OCI-LY7 (cell line): ENCODE data around the gene SRRM2. TPM values are rescaled to one million over a fixed set of nuclear protein-coding genes. Genes with fewer than 3 reads are reported as not detected.

Experiments
- BruUV-seq: library from RNA; stranded (reverse); fragments of 400-500 nt; replicated peaks from 2 replicates; lab custom pipeline; 2021; lab: Mats Ljungman, UMichigan
- CTCF ChIA-PET: fragments of 300-600 bp; sonication (Branson Sonifier 250); formaldehyde crosslinking; loops from one replicate; lab custom pipeline; 2022; ENCODE audit warnings: antibody characterized with exemption; ENCODE audit not compliant: unreplicated experiment; lab: Charles Lee
- POLR2A ChIA-PET: fragments of 300-600 bp; sonication (Branson Sonifier 250); formaldehyde crosslinking; loops from one replicate; lab custom pipeline; 2022; ENCODE audit warnings: antibody characterized with exemption; lab: Charles Lee
- DNase-seq: peaks from one replicate; pipeline ENCODE4 v3.0.0-alpha.2; 2015; ENCODE audit warnings: low spot score
- H2AFZ ChIP-seq: fragments of 200-600 bp; sonication (generic), shearing (Covaris generic); 2 replicates; pipeline ENCODE4 v1.6.1; 2014; ENCODE audit warnings: mild to moderate bottlenecking, antibody characterized with exemption, low read length, moderate library complexity
- H3K27ac ChIP-seq: fragments of 200-600 bp; sonication (generic); 2 replicates; pipeline ENCODE4 v1.5.1; 2014; ENCODE audit warnings: mixed run types, low read depth, mild to moderate bottlenecking, moderate library complexity, low read length, inconsistent platforms; ENCODE audit not compliant: poor library complexity, severe bottlenecking
- H3K36me3 ChIP-seq: fragments of 200-600 bp; sonication (generic); 2 replicates; pipeline ENCODE4 v1.6.1; 2014; ENCODE audit warnings: mild to moderate bottlenecking, antibody characterized with exemption, low read length, moderate library complexity, mixed read lengths; ENCODE audit not compliant: insufficient read depth
- H3K4me1 ChIP-seq: fragments of 200-600 bp; sonication (generic); 2 replicates; pipeline ENCODE4 v1.5.1; 2014; ENCODE audit warnings: mild to moderate bottlenecking, low read length; ENCODE audit not compliant: insufficient read depth, poor library complexity, severe bottlenecking
- H3K4me2 ChIP-seq: fragments of 200-600 bp; sonication (generic); 2 replicates; pipeline ENCODE4 v1.6.1; 2014; ENCODE audit warnings: mild to moderate bottlenecking, low read length
- H3K4me3 ChIP-seq: fragments of 200-600 bp; sonication (generic); 2 replicates; pipeline ENCODE4 v1.5.1; 2014; ENCODE audit warnings: mild to moderate bottlenecking, low read depth, low read length; ENCODE audit not compliant: poor library complexity, severe bottlenecking
- H3K79me2 ChIP-seq: fragments of 200-600 bp; sonication (generic); 2 replicates; pipeline ENCODE4 v1.6.1; 2016; ENCODE audit warnings: low read depth, mild to moderate bottlenecking, low read length, moderate library complexity, mixed read lengths; ENCODE audit not compliant: insufficient read depth
- H3K9me2 ChIP-seq: fragments of 200-600 bp; sonication (generic); 2 replicates; pipeline ENCODE4 v1.6.1; 2016; ENCODE audit warnings: mild to moderate bottlenecking, low read length, mixed read lengths; ENCODE audit not compliant: insufficient read depth
- H3K9me3 ChIP-seq: fragments of 200-600 bp; sonication (generic); 2 replicates; pipeline ENCODE4 v1.6.1; 2014; ENCODE audit warnings: mild to moderate bottlenecking, mixed run types, low read length, mixed read lengths
- H4K20me1 ChIP-seq: fragments of 200-600 bp; sonication (generic); 2 replicates; pipeline ENCODE4 v1.6.1; 2014; ENCODE audit warnings: mild to moderate bottlenecking, antibody characterized with exemption, low read length, moderate library complexity, mixed read lengths; ENCODE audit not compliant: insufficient read depth
- EZH2phosphoT487 ChIP-seq: fragments of 200-600 bp; sonication (generic); IDR thresholded peaks from 2 replicates; pipeline ENCODE4 v1.6.1; 2018; ENCODE audit warnings: low read depth, borderline replicate concordance, mild to moderate bottlenecking, mixed run types, antibody characterized with exemption, low read length, moderate library complexity, mixed read lengths
- intact Hi-C: fragments of 100-400 bp; cut with micrococcal nuclease; formaldehyde crosslinking; loops from one replicate; pipeline ENCODE4 v1.10.0; 2022; ENCODE audit not compliant: unreplicated experiment
- total RNA-seq, 2 experiments: library from RNA; depleted of rRNA in 1 of 2; stranded (reverse); fragments of >200 nt in 1 of 2; shearing (Covaris generic) in 1 of 2; gene quantifications; 2 replicates each; pipeline ENCODE4 v1.2.3, GENCODE V29; 2014 to 2022
- TF ChIP-seq, protein P1 (sequence below): fragments of 200-600 bp; sonication (generic); conservative IDR thresholded peaks from 2 replicates; pipeline ENCODE4 v1.5.1; 2014; ENCODE audit warnings: mild to moderate bottlenecking, antibody characterized with exemption, low read length, moderate library complexity, mixed read lengths

Gene SRRM2
- total RNA-seq, 2 experiments from 2014 or later = 208 to 819 TPM

DNA sequence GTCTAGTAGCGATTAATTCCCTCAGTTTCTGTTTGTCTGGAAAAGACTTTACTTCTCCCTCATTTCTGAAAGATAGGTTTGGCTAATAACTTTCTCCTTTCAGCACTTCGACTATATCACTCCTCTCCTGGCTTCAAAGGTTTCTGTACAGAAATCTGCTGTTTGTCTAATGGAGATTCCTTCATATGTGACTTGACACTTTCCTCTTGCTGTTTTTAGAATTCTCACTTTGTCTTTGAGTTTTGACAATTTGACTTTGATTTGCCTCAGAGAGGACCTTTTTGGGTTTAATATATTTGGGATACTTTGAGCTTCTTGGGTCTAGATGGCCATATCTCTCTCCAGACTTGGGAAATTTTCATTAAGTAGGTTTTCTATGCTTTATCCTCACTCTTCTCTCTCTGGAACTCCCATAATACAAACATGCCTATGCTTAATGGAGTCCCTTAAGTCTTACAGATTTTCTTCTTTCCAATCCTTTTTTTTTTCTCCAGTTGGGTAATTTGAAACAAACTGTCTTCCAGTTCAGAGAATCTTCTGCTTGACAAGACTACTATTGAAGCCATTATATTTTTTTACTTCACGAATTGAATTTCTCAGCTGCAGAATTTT, 56.8 kb downstream of the SRRM2 start:
- Histone ChIP-seq H3K9me3 (no peaks in the 10 kb centered on the region), H4K20me1 (no peaks in the 10 kb centered on the region), H3K79me2 (no peaks in the 10 kb centered on the region), H3K4me3 (no peak overlapping the region), H3K9me2 (no peaks in the 10 kb centered on the region), H2AFZ (no peak overlapping the region), H3K4me1 (no peaks in the 10 kb centered on the region), H3K27ac (no peak overlapping the region), H3K36me3 (no peaks in the 10 kb centered on the region), H3K4me2 (no peak overlapping the region)
- ChIA-PET CTCF (no interaction called here), POLR2A (no interaction called here)
- no peak for DNase-seq
- intact Hi-C loops = no loop called here
- no TSS peak for BruUV-seq
- no peak for TF ChIP-seq EZH2phosphoT487
- TF ChIP-seq, protein P1, sequence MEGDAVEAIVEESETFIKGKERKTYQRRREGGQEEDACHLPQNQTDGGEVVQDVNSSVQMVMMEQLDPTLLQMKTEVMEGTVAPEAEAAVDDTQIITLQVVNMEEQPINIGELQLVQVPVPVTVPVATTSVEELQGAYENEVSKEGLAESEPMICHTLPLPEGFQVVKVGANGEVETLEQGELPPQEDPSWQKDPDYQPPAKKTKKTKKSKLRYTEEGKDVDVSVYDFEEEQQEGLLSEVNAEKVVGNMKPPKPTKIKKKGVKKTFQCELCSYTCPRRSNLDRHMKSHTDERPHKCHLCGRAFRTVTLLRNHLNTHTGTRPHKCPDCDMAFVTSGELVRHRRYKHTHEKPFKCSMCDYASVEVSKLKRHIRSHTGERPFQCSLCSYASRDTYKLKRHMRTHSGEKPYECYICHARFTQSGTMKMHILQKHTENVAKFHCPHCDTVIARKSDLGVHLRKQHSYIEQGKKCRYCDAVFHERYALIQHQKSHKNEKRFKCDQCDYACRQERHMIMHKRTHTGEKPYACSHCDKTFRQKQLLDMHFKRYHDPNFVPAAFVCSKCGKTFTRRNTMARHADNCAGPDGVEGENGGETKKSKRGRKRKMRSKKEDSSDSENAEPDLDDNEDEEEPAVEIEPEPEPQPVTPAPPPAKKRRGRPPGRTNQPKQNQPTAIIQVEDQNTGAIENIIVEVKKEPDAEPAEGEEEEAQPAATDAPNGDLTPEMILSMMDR = no peak

DNA sequence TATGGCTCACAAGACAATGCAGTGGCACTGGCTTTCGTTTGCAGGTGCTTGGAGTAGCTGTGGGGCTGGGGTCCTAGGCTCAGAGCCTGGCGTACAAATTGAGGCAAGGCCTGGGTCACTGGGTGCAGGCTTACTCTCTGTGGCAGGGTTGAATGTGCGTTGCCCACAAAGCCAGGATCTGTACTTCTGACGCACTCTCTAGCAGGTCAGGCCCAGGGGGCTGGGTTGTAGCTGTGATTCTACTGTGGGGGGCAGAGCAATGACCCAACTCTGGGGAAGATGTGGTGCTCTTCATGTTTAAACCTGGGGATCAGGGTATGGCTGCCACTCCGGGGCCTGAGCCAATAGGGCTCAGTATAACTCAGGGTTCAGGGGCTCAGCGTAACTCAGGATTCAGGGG, 58.2 kb downstream of the SRRM2 start:
- Histone ChIP-seq H3K4me2 (no peak overlapping the region), H3K27ac (no peak overlapping the region), H3K9me3 (no peaks in the 10 kb centered on the region), H3K4me1 (peaks cover under 1% of the 10 kb centered on the region), H3K4me3 (no peak overlapping the region), H3K9me2 (no peaks in the 10 kb centered on the region), H4K20me1 (no peaks in the 10 kb centered on the region), H3K36me3 (no peaks in the 10 kb centered on the region), H2AFZ (no peak overlapping the region), H3K79me2 (no peaks in the 10 kb centered on the region)
- DNase-seq = no peak
- POLR2A ChIA-PET = interaction anchor here (0.6 kb wide), 1 partner anchor 1350 kb away, joined by 3 read pairs; no protein-coding TSS in a partner anchor
- no peak for TF ChIP-seq EZH2phosphoT487
- TF ChIP-seq, protein P1 = no peak
- CTCF ChIA-PET = interaction anchor here (0.6 kb wide), 2 partner anchors 103 to 914 kb away, joined by 3 to 5 read pairs; no protein-coding TSS in a partner anchor
- BruUV-seq = no TSS peak
- intact Hi-C loops = no loop called here

DNA sequence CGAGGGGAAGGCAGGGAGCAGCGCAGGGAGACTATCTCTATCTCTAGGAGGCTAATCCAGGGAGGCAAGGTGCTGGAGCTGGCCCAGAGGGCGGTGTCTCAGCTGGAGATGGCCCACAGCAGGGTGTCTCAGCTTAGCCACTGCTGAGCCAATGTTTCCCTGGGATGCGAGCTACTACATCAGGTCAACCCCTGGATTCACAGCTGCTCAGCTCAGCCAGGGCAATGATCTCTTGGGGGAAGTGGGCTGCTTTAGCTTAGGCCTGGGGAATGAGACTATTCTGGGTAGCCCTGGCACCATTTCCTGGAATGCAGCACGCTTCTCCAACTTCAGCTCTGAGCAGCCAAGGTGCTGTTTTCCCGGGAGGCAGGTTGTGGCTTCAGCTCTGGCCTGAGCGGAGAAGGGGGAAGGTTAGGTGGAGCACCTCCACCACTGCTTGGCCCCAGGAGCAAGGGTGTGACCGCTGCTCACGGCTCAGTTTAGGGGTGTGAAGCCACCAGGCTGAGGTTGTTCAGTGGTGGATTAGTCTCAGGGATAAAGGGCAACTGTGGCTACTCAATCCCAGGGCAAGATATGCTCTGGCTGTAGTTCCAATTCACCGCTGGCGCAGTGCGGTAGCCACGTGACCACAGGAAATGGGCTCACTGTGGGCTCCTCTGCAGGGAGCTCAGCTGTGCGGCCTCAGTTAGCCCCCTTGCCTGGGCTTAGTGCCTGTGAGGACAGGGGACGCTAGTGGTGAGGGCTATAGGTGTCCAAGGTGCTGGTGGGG, 59.4 kb downstream of the SRRM2 start:
- Histone ChIP-seq H3K4me2 (no peak overlapping the region), H3K36me3 (no peaks in the 10 kb centered on the region), H3K27ac (no peak overlapping the region), H3K79me2 (0 out of 2 replicates have a peak, but pooled peaks cover 4% of the 10 kb centered on the region), H3K4me3 (no peak overlapping the region), H3K9me2 (no peaks in the 10 kb centered on the region), H2AFZ (no peak overlapping the region), H3K4me1 (peaks cover 12% of the 10 kb centered on the region), H3K9me3 (no peaks in the 10 kb centered on the region), H4K20me1 (no peaks in the 10 kb centered on the region)
- ChIA-PET POLR2A (no interaction called here), CTCF (no interaction called here)
- TF ChIP-seq, protein P1 = no peak
- intact Hi-C loops = no loop called here
- DNase-seq = no peak
- BruUV-seq = no TSS peak
